GM12892 (cell line): ENCODE measurements around the gene TPCN1.

ENCODE experiments used
- DNase-seq: peaks from one replicate; pipeline ENCODE4 v3.0.0; 2011; ENCODE audit not compliant: insufficient read length
- FAIRE-seq: peaks from 2 replicates; lab custom pipeline; 2011; peaks lifted over from hg19 to GRCh38; lab: Jason Lieb, UNC
- POLR2A ChIP-seq: IDR thresholded peaks from 2 replicates; pipeline ENCODE4 v1.6.1; 2011; ENCODE audit warnings: low read depth, low read length, control low read depth
- POLR2AphosphoS5 ChIP-seq: IDR thresholded peaks from 2 replicates; pipeline ENCODE4 v1.6.1; 2011; ENCODE audit warnings: low read depth, low read length, control low read depth
- TAF1 ChIP-seq: IDR thresholded peaks from 2 replicates; pipeline ENCODE4 v1.6.1; 2011; ENCODE audit warnings: low read depth, mild to moderate bottlenecking, control low read depth, low read length, borderline replicate concordance

Gene TPCN1

GRCh38 chr12:113231235-113232088 lies 10.2 kb downstream of the TPCN1 start:
- no peak for TF ChIP-seq POLR2A
- DNase-seq (no peak), FAIRE-seq (no peak)

GRCh38 chr12:113232089-113232839 lies 11.0 kb downstream of the TPCN1 start:
- FAIRE-seq = no peak
- DNase-seq = no peak
- no peak for TF ChIP-seq POLR2A
- TF ChIP-seq POLR2AphosphoS5 = no peak
- no peak for TF ChIP-seq TAF1

GRCh38 chr12:113232840-113233585 lies 11.7 kb downstream of the TPCN1 start:
- 0 out of 2 replicates have a peak, but pooled peaks have one; percentile 27 for TF ChIP-seq POLR2A
- TF ChIP-seq POLR2AphosphoS5 = no peak
- DNase-seq (peak; percentile 66), FAIRE-seq (peak; percentile 53)

- TF ChIP-seq POLR2A (no peak), TAF1 (no peak)
- DNase-seq (no peak), FAIRE-seq (no peak)
Observed at GRCh38 chr12:113233967-113234366, 12.7 kb downstream of the TPCN1 start.

GRCh38 chr12:113234483-113234882 lies 13.2 kb downstream of the TPCN1 start:
- FAIRE-seq (no peak), DNase-seq (no peak)
- TF ChIP-seq POLR2A (no peak), TAF1 (no peak), POLR2AphosphoS5 (no peak)

- FAIRE-seq (no peak), DNase-seq (no peak)
- TF ChIP-seq POLR2A = no peak
- TF ChIP-seq TAF1 = no peak
- no peak for TF ChIP-seq POLR2AphosphoS5
Observed at GRCh38 chr12:113235976-113236375, 14.7 kb downstream of the TPCN1 start.

GRCh38 chr12:113236539-113237399 lies 15.5 kb downstream of the TPCN1 start:
- TF ChIP-seq TAF1 (no peak), POLR2AphosphoS5 (no peak), POLR2A (no peak)

GRCh38 chr12:113237748-113238147 lies 16.5 kb downstream of the TPCN1 start:
- DNase-seq (no peak), FAIRE-seq (no peak)
- no peak for TF ChIP-seq TAF1
- TF ChIP-seq POLR2AphosphoS5 = no peak
- TF ChIP-seq POLR2A = no peak

More at GRCh38 chr12:113236539-113237399, 15.5 kb downstream of the TPCN1 start:
- no peak for FAIRE-seq
- DNase-seq = no peak

- no peak for DNase-seq
Observed at GRCh38 chr12:113238309-113238708, 17.0 kb downstream of the TPCN1 start.

GRCh38 chr12:113239288-113239771 lies 18.1 kb downstream of the TPCN1 start:
- TF ChIP-seq POLR2AphosphoS5 (no peak), TAF1 (no peak), POLR2A (no peak)
- FAIRE-seq (no peak), DNase-seq (no peak)

More at GRCh38 chr12:113238309-113238708, 17.0 kb downstream of the TPCN1 start:
- no peak for TF ChIP-seq POLR2AphosphoS5
- no peak for TF ChIP-seq TAF1
- TF ChIP-seq POLR2A = no peak
- no peak for FAIRE-seq

GRCh38 chr12:113239811-113240331 lies 18.6 kb downstream of the TPCN1 start:
- FAIRE-seq = no peak
- DNase-seq = no peak
- TF ChIP-seq POLR2AphosphoS5 = no peak
- no peak for TF ChIP-seq TAF1
- TF ChIP-seq POLR2A = no peak
